H1 (cell line): ENCODE measurements around the gene TMED10. TPM values are rescaled to one million over a fixed set of nuclear protein-coding genes. Genes with fewer than 3 reads are reported as not detected.

Experiments
- CTCF ChIA-PET: fragments of 300-600 bp; sonication (Branson Sonifier 250); formaldehyde crosslinking; loops from one replicate; lab custom pipeline; 2021; ENCODE audit not compliant: partially characterized antibody; lab: Charles Lee
- POLR2A ChIA-PET: fragments of 300-600 bp; sonication (Branson Sonifier 250); formaldehyde crosslinking; loops from one replicate; lab custom pipeline; 2021; ENCODE audit warnings: inconsistent platforms; ENCODE audit not compliant: partially characterized antibody; lab: Charles Lee
- DNase-seq, 2 experiments: peaks; one replicate each; pipeline versions ENCODE4 v3.0.0 to v3.0.0-alpha.2; 2010 to 2022; ENCODE audit warnings: low spot score in 2 of 2, low read depth in 1 of 2, mixed read lengths in 1 of 2
- FAIRE-seq: peaks from 2 replicates; lab custom pipeline; 2011; peaks lifted over from hg19 to GRCh38; lab: Jason Lieb, UNC
- H2AFZ ChIP-seq: 2 replicates; pipeline ENCODE4 v1.8.1; 2012; ENCODE audit warnings: low read length, inconsistent platforms
- H2AK5ac ChIP-seq: 2 replicates; pipeline ENCODE4 v1.6.1; 2013; ENCODE audit warnings: low read depth, low read length
- H2BK120ac ChIP-seq: replicated peaks from 2 replicates; pipeline ENCODE3; 2013; ENCODE audit warnings: low read depth, low read length, inconsistent platforms
- H2BK12ac ChIP-seq: 2 replicates; pipeline ENCODE4 v1.6.1; 2013; ENCODE audit warnings: low read depth, low read length
- H2BK15ac ChIP-seq: 2 replicates; pipeline ENCODE4 v1.6.1; 2013; ENCODE audit warnings: low read length
- H2BK20ac ChIP-seq: 2 replicates; pipeline ENCODE4 v1.6.1; 2013; ENCODE audit warnings: low read length
- H2BK5ac ChIP-seq: 2 replicates; pipeline ENCODE4 v1.6.1; 2013; ENCODE audit warnings: low read depth, low read length
- H3K14ac ChIP-seq: 2 replicates; pipeline ENCODE4 v1.6.1; 2013; ENCODE audit warnings: inconsistent platforms; ENCODE audit not compliant: insufficient read length
- H3K18ac ChIP-seq: 2 replicates; pipeline ENCODE4 v1.6.1; 2013; ENCODE audit warnings: low read length; ENCODE audit errors: extremely low read depth
- H3K23ac ChIP-seq: 2 replicates; pipeline ENCODE4 v1.6.1; 2013; ENCODE audit warnings: inconsistent platforms; ENCODE audit not compliant: insufficient read length
- H3K23me2 ChIP-seq: 2 replicates; pipeline ENCODE4 v1.6.1; 2013; ENCODE audit warnings: low read depth, low read length
- H3K27ac ChIP-seq: 2 replicates; pipeline ENCODE4 v1.6.1; 2011; ENCODE audit warnings: low read depth, low read length, inconsistent platforms
- H3K27me3 ChIP-seq, 4 experiments: replicated peaks in 1 of 4; 1 replicate in 1 of 4; 2 replicates in 3 of 4; pipeline versions ENCODE4 v1.6.1 to v1.8.1; 2011 to 2013; ENCODE audit warnings: low read length in 3 of 4, mild to moderate bottlenecking in 3 of 4, inconsistent platforms in 2 of 4, mixed read lengths in 2 of 4, moderate library complexity in 1 of 4; ENCODE audit not compliant: control insufficient read depth in 3 of 4, insufficient read depth in 3 of 4; ENCODE audit errors: extremely low read depth in 1 of 4
- H3K36me3 ChIP-seq, 4 experiments: 2 replicates each; pipeline versions ENCODE4 v1.6.1 to v1.8.1; 2011 to 2013; ENCODE audit warnings: mild to moderate bottlenecking in 4 of 4, low read length in 3 of 4, moderate library complexity in 2 of 4, control low read depth in 1 of 4, inconsistent platforms in 1 of 4; ENCODE audit not compliant: insufficient read depth in 4 of 4, control insufficient read depth in 2 of 4
- H3K4ac ChIP-seq: replicated peaks from 2 replicates; pipeline ENCODE3; 2013; ENCODE audit warnings: low read length, low read depth, mixed read lengths, inconsistent platforms; ENCODE audit not compliant: insufficient read length
- H3K4me1 ChIP-seq, 4 experiments: replicated peaks in 1 of 4; 1 replicate in 1 of 4; 2 replicates in 3 of 4; pipeline versions ENCODE4 v1.6.1 to v1.8.1; 2011 to 2013; ENCODE audit warnings: low read length in 3 of 4, inconsistent platforms in 2 of 4, mixed read lengths in 1 of 4; ENCODE audit not compliant: insufficient read depth in 4 of 4, control insufficient read depth in 3 of 4
- H3K4me2 ChIP-seq, 2 experiments: 2 replicates each; pipeline versions ENCODE4 v1.6.1 to v1.8.1; 2011 to 2013; ENCODE audit warnings: low read depth in 2 of 2, low read length in 2 of 2, control low read depth in 1 of 2, inconsistent platforms in 1 of 2, mild to moderate bottlenecking in 1 of 2; ENCODE audit not compliant: insufficient read depth in 1 of 2
- H3K4me3 ChIP-seq, 4 experiments: fragments of 200-600, 300-600 bp in 1 of 4; sonication (generic), shearing (Covaris generic), sonication (Bioruptor Twin) in 1 of 4; 2 replicates each; pipeline versions ENCODE4 v1.5.1 to v1.8.1; 2011 to 2016; ENCODE audit warnings: low read length in 4 of 4, low read depth in 3 of 4, control low read depth in 2 of 4, inconsistent platforms in 2 of 4, mild to moderate bottlenecking in 2 of 4, mixed read lengths in 1 of 4, moderate library complexity in 1 of 4; ENCODE audit not compliant: insufficient read depth in 2 of 4; ENCODE audit errors: extremely low read depth in 1 of 4
- H3K56ac ChIP-seq: replicated peaks from 2 replicates; pipeline ENCODE3; 2013; ENCODE audit warnings: low read depth, mild to moderate bottlenecking, mixed read lengths, low read length, inconsistent platforms; ENCODE audit not compliant: insufficient read length
- H3K79me1 ChIP-seq: 2 replicates; pipeline ENCODE4 v1.6.1; 2013; ENCODE audit warnings: low read depth, low read length, control low read depth
- H3K79me2 ChIP-seq, 2 experiments: 2 replicates each; pipeline versions ENCODE4 v1.6.1 to v1.8.1; 2012 to 2013; ENCODE audit warnings: low read length in 2 of 2, mild to moderate bottlenecking in 2 of 2, inconsistent platforms in 1 of 2; ENCODE audit not compliant: insufficient read depth in 2 of 2, control insufficient read depth in 1 of 2
- H3K9ac ChIP-seq, 4 experiments: replicated peaks in 1 of 4; 1 replicate in 1 of 4; 2 replicates in 3 of 4; pipeline versions ENCODE4 v1.6.1 to v1.8.1; 2011 to 2013; ENCODE audit warnings: low read depth in 3 of 4, low read length in 3 of 4, control low read depth in 2 of 4, mild to moderate bottlenecking in 2 of 4, moderate library complexity in 2 of 4, inconsistent platforms in 1 of 4; ENCODE audit errors: extremely low read depth in 1 of 4
- H3K9me3 ChIP-seq, 2 experiments: 2 replicates each; pipeline versions ENCODE4 v1.6.1 to v1.8.1; 2012 to 2013; ENCODE audit warnings: mild to moderate bottlenecking in 2 of 2, moderate library complexity in 2 of 2, control low read depth in 1 of 2, inconsistent platforms in 1 of 2, low read depth in 1 of 2, low read length in 1 of 2, mixed read lengths in 1 of 2; ENCODE audit not compliant: insufficient read depth in 2 of 2
- H4K20me1 ChIP-seq, 2 experiments: replicated peaks in 1 of 2; 2 replicates each; pipeline versions ENCODE3 to v1.8.1; 2011 to 2013; ENCODE audit warnings: inconsistent platforms in 2 of 2, low read length in 2 of 2, mild to moderate bottlenecking in 1 of 2; ENCODE audit not compliant: insufficient read depth in 2 of 2, control insufficient read depth in 1 of 2
- H4K5ac ChIP-seq: 2 replicates; pipeline ENCODE4 v1.6.1; 2013; ENCODE audit warnings: low read length, low read depth, mixed read lengths, inconsistent platforms; ENCODE audit not compliant: insufficient read length
- H4K8ac ChIP-seq: 2 replicates; pipeline ENCODE4 v1.8.0; 2013; ENCODE audit warnings: mild to moderate bottlenecking, moderate library complexity, low read length, inconsistent platforms; ENCODE audit not compliant: insufficient read depth; ENCODE audit errors: extremely low read depth
- H4K91ac ChIP-seq: replicated peaks from 2 replicates; pipeline ENCODE3; 2013; ENCODE audit warnings: low read length, mixed read lengths, inconsistent platforms; ENCODE audit not compliant: insufficient read length
- BCL11A ChIP-seq, 2 experiments: IDR thresholded peaks; one replicate each; pipeline ENCODE4 v1.6.1; 2011; ENCODE audit warnings: low read depth in 2 of 2, low read length in 2 of 2, mild to moderate bottlenecking in 2 of 2
- CHD1 ChIP-seq: IDR thresholded peaks from 2 replicates; pipeline ENCODE4 v1.6.1; 2012; ENCODE audit warnings: low read depth, low read length, improper control_type of control experiment
- CHD2 ChIP-seq: IDR thresholded peaks from 2 replicates; pipeline ENCODE4 v1.6.1; 2012; ENCODE audit warnings: low read length, improper control_type of control experiment
- CTBP2 ChIP-seq: IDR thresholded peaks from 2 replicates; pipeline ENCODE4 v1.7.0; 2011; ENCODE audit warnings: borderline replicate concordance, mild to moderate bottlenecking, moderate library complexity, mixed read lengths, low read length; ENCODE audit not compliant: insufficient read depth, insufficient read length
- GTF2F1 ChIP-seq: IDR thresholded peaks from 2 replicates; pipeline ENCODE4 v1.6.1; 2012; ENCODE audit warnings: low read depth, low read length, improper control_type of control experiment, borderline replicate concordance
- JUN ChIP-seq: IDR thresholded peaks from 2 replicates; pipeline ENCODE4 v1.6.1; 2011; ENCODE audit warnings: low read depth, mild to moderate bottlenecking, improper control_type of control experiment, low read length
- KDM4A ChIP-seq: IDR thresholded peaks from one replicate; pipeline ENCODE4 v1.7.1; 2012; ENCODE audit warnings: low read depth, mild to moderate bottlenecking, moderate library complexity, low read length, inconsistent platforms; ENCODE audit not compliant: severe bottlenecking
- POLR2AphosphoS5 ChIP-seq: IDR thresholded peaks from 2 replicates; pipeline ENCODE4 v1.6.1; 2011; ENCODE audit warnings: low read depth, low read length
- RBBP5 ChIP-seq: IDR thresholded peaks from 2 replicates; pipeline ENCODE4 v1.7.1; 2012; ENCODE audit warnings: low read depth, mild to moderate bottlenecking, inconsistent platforms, low read length, moderate library complexity, borderline replicate concordance
- SAP30 ChIP-seq: fragments of 300-600 bp; sonication (generic); IDR thresholded peaks from 2 replicates; pipeline ENCODE4 v1.7.1; 2012; ENCODE audit warnings: low read length, moderate library complexity, mild to moderate bottlenecking, inconsistent platforms; ENCODE audit not compliant: insufficient read depth, insufficient replicate concordance
- SIX5 ChIP-seq: IDR thresholded peaks from 2 replicates; pipeline ENCODE4 v1.6.1; 2011; ENCODE audit warnings: mild to moderate bottlenecking, low read depth, low read length
- TEAD4 ChIP-seq: IDR thresholded peaks from 2 replicates; pipeline ENCODE4 v1.6.1; 2012; ENCODE audit warnings: low read depth, low read length, inconsistent platforms, mixed read lengths
- YY1 ChIP-seq: IDR thresholded peaks from 2 replicates; pipeline ENCODE4 v1.6.1; 2011; ENCODE audit warnings: low read depth, mild to moderate bottlenecking, low read length
- WGBS, 2 experiments: shearing (Covaris generic) in 1 of 2; methylation state at CpG; one replicate each; pipeline versions ENCODE4 v1.1.6 to v1.1.7; 2013 to 2015; ENCODE audit warnings: low lambda C conversion rate in 2 of 2, mixed read lengths in 2 of 2, inconsistent platforms in 1 of 2, low coverage in 1 of 2, missing lambda C conversion rate in 1 of 2; ENCODE audit not compliant: insufficient replicate concordance in 2 of 2, insufficient coverage in 1 of 2, insufficient read length in 1 of 2; ENCODE audit errors: extremely low coverage in 1 of 2, missing lambda C conversion rate in 1 of 2; 5-methylcytosine and 5-hydroxymethylcytosine counted together
- polyA plus RNA-seq, 7 experiments: library from polyadenylated mRNA; depleted of rRNA in 3 of 7; stranded (reverse) in 5 of 7; unstranded in 2 of 7; fragments of >200 nt in 5 of 7; fragments of 200-250 nt in 2 of 7; gene quantifications; 1 replicate in 5 of 7; 2 replicates in 1 of 7; 4 replicates in 1 of 7; pipeline versions ENCODE4 v1.2.1 to v1.2.3, GENCODE V29; 2011 to 2013; ENCODE audit warnings: missing spikeins in 2 of 7, mixed read lengths in 2 of 7
- total RNA-seq: library from RNA; stranded (reverse); fragmentation: NEBNext Ultra II Directional; extraction: Animal tissue kit (Norgen Biotek cat#: 25700); gene quantifications from 2 replicates; pipeline ENCODE4 v1.2.1, GENCODE V29; 2021

TMED10 gene
- total and polyA plus RNA-seq, 2 of the 8 experiments (the other 6 are each of a cell fraction or from before 2014, with no cell fraction given) = 218 to 250 TPM

DNA sequence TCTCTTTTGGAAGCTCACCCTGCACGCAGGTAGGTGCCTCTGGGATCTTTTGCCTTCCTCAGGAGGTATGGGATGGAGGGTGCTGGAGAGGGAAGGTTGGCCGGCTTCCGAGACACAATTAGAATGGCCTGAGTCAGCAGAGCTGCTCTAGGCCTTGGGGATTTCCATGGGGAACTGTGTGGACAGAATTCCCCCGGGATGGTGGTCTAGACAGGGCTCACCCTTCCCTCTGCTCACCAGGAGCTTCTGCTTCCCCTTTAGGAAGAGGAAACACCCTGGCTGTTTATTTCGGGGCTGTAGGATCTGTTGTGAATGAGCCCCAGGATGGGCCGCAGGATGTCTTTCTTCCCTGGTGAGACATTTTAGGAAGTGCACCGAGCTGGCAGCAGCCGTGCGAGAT is 43.7 kb upstream of the TMED10 start:
- H2BK12ac ChIP-seq = no peak overlapping the region
- H3K4me2 ChIP-seq = no peak overlapping the region
- no peak for DNase-seq
- no peak overlapping the region for H4K91ac ChIP-seq
- no peak overlapping the region for H3K23ac ChIP-seq
- peak overlapping the region; percentile 16; the same call in 1 of the 2 replicates for H4K8ac ChIP-seq
- no peak overlapping the region for H3K14ac ChIP-seq
- FAIRE-seq = no peak
- no peak overlapping the region for H2BK20ac ChIP-seq
- no peaks in the 10 kb centered on the region for H3K79me1 ChIP-seq
- no peak overlapping the region for H2BK120ac ChIP-seq
- H2AFZ ChIP-seq = peak overlapping the region; percentile 23; the same call in 1 of the 2 replicates
- H2AK5ac ChIP-seq = no peak overlapping the region
- no peak overlapping the region for H2BK15ac ChIP-seq
- H2BK5ac ChIP-seq = peak overlapping the region; percentile 19; the same call in 1 of the 2 replicates
- TF ChIP-seq JUN (no peak), CTBP2 (no peak), YY1 (no peak), CHD1 (no peak), SAP30 (no peak), TEAD4 (no peak), BCL11A (IDR thresholded peaks at IDR 0.05; ENCODE audit: low read depth in 2 of 2, low read length in 2 of 2) (no peak), POLR2AphosphoS5 (no peak), CHD2 (no peak), GTF2F1 (no peak), SIX5 (no peak), KDM4A (no peak), RBBP5 (no peak)
- H3K9ac ChIP-seq = no peak overlapping the region
- peaks cover 3 to 15% (median 8%) of the 10 kb centered on the region in 4 experiments; a peak in 6 of 7 replicates for H3K4me1 ChIP-seq
- H4K5ac ChIP-seq = no peak overlapping the region
- no peaks in the 10 kb centered on the region for H3K36me3 ChIP-seq
- no peak overlapping the region for H3K56ac ChIP-seq
- H3K9me3 ChIP-seq = no peaks in the 10 kb centered on the region
- H3K23me2 ChIP-seq = no peaks in the 10 kb centered on the region
- WGBS, 2 experiments = 90% methylated on average over 9 of the region's 9 CpGs; no CpG with 5 or more reads in 1 of the 2 experiments
- no peaks in the 10 kb centered on the region for H3K27me3 ChIP-seq
- no peak overlapping the region for H3K27ac ChIP-seq
- H3K18ac ChIP-seq = no peak overlapping the region
- ChIA-PET CTCF (interaction anchor here (3.8 kb wide), 1 partner anchor 10 kb away, joined by 17 read pairs; no protein-coding TSS in a partner anchor), POLR2A (interaction anchor here (0.9 to 1.3 kb wide), 2 partner anchors 17 to 93 kb away, joined by 3 to 6 read pairs; partner anchors contain the start of gene NEK9)
- no peak overlapping the region for H3K4ac ChIP-seq
- H4K20me1 ChIP-seq = no peaks in the 10 kb centered on the region
- H3K4me3 ChIP-seq = no peak overlapping the region
- no peaks in the 10 kb centered on the region for H3K79me2 ChIP-seq
